CD4-positive, alpha-beta T cell treated with Interleukin-15 for 4 hours (primary cell): ENCODE data around the gene DNAH10.
"Not testable (repeated sequence)": the region's sequence is repeated elsewhere in the genome, so short reads cannot be mapped to it uniquely, and the experiment has no call there.

Source experiments
- DNase-seq: peaks from one replicate; pipeline ENCODE4 v3.0.0-alpha.2; 2020; ENCODE audit warnings: low spot score

Gene DNAH10

DNA sequence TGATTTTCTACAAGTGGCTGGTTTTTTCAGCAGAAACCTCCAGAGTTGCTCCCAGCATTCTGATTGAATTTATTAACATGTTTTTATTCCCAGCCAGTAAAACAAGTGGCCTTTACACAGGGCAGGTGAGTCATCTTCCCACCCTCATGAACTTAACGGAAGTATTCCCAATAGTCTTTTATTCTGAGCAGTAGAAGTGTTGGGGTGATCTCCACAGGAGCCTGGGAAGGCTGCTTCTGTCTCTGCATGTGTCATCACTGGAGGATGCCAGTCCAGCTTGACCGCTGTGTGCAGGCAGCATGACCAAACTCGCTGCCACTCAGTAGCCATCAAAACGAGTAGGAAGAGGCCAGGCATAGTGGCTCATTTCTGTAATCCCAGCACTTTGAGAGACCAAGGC, 13.4 kb upstream of the DNAH10 start:
- DNase-seq, result no peak

DNA sequence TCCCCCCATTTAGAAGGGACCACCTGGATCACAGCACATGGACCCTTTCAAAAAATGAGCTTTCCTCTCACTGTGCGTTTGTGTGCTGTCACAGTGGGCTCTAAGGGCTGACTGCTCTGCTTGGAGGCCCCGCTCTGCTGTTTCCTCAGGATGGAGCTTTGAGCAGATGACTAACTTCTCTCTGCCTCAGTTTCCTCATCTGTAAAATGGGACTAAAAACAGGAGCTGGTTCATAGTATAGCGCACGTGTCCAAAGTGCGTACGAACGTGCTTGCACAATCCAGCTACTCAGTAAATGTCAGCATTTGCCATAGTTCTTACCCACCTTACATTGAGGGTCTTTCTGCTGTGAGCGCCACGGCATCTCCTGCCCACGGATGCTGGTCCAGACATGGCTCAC, 12.7 kb upstream of the DNAH10 start:
- DNase-seq, result no peak

DNA sequence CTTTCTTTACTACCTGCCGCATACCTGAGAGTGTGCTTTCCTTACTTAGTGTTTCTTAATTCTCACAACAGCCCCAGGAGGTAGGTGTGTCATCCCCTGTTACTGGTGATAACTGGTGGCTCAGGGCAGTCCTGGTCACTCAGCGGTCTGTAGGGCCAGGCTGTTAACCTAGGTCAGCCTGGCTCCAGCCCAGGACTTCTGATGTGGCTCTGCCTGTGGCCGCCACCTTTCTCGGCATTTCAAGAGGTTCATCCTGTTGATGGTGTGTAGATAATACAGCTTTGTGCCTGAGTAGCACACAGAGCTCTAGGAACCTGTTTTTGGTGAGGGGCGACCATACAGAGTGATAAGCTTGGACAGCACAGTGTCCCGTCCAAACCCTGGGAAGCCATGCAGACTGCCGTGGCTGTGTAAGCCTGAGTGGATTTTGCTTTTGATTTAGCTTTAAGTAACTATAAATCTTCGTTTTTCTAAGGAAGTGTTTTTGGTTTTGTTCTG, 11.9 kb upstream of the DNAH10 start:
- no peak for DNase-seq

DNA sequence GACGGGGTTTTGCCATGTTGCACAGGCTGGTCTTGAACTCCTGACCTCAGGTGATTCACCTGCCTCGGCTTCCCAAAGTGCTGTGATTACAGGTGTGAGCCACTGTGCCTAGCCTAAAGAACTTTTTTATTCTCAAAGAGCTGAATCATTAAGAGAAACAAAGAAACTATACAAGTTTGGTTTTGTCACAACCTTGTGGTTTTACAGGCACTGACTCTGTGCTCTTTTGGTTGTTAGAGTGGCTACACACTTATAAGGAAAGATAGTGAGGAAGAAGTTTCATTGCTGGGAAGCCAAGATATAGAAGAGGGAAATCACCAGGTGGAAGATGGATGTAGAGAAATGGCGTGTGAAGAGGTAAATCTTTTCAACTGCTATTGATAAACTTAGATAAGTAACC, 10.1 kb upstream of the DNAH10 start:
- DNase-seq, result no peak

DNA sequence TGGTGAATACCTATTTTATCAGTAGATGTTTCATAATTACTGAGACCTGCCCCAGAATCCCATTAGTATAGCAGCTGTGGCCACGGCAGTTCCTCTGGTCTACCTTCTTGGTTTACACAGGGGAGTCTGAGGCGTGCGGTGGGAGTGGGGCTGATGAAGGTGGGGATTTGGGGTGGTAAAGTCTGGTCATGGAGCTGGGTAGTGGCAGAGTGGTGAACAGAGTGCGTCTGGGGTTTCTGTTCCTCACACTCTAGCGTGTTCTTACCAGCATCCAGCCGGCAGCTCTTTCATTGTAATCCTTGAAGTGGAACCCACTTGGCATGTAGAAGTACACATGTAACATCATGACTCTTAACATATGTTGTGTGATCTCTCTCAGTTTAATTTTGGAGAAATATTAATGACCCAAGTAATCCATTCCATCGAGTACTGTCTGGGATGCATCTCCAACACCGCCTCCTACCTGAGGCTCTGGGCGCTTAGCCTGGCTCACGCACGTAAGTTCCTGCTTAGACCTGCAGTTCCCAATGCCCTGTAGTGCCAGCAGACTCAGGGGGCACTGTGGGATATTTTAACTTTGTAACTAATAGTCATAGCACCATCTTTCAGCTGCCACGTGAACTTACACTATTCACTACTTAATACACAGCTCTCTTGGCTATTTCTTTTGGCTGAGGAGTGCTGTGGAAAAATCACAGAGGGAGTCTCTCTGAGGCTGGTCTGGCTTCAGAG, 7.9 kb upstream of the DNAH10 start:
- DNase-seq, result no peak

DNA sequence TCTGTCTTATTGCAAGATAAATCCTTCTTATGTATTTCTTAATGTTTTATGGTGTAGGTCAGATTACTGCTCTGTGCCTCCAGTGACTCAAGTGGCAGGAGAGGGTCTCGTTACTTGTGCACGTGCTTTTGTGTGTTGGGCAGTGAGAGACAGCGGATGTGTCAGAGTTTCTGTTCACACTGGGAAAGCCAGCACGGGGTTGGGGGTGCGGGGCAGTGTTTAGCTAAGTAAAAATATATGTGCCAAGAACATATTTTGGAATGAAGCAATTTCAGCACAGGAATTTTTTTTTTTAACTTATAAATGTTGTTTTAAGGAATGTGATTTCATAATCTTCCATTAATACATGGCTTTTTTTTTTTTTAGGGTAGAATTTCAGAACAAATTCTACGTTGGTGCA, 4.5 kb upstream of the DNAH10 start:
- no peak for DNase-seq

DNA sequence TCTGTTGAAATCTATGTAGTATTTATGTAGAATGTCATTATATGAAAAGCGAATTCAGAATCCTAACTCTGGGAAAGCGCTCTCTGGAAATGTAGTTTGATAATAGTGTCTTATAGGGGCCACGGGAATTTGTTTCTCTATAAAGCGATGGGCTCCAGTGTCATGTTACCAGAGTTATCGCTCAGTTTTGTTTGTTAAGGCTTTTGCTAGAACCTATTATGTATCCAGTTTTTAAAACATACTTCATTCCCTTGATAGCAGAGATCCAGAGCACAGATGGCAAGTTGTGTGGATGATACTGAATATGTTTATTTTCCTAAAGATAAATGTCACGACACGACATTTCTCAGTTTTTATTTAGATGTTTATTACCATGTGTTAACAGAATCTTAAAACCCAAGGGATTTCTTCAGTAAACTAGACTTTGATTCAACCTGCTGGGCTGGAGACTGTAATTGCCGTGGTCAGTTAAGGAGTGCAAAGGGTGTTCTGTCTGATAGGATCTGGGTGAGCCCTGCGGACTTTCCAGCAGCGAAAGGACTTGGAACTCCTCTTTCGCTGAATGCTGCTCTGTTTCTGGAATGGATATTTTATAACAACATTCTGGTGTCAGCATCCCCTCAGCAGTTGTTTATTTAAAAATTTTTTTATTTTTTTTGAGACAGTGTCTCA, 1.7 kb upstream of the DNAH10 start:
- DNase-seq, result no peak

DNA sequence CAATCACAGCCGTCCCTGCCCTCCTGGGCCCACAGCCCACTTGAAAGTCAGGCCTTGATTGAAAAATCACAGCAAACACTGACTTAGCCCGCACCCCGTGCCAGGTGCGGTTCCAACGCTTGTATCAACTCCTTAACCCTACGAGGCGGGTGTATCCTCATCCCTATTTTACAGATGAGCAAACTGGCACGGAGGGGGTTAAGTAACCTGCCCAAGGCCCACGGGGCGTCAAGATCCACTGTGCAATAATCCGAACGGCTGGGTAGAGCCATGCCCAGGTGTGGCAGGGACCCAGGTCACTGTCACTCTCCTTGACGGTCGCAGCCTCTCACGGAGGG, 583 bp downstream of the DNAH10 start:
- DNase-seq, result no peak

DNA sequence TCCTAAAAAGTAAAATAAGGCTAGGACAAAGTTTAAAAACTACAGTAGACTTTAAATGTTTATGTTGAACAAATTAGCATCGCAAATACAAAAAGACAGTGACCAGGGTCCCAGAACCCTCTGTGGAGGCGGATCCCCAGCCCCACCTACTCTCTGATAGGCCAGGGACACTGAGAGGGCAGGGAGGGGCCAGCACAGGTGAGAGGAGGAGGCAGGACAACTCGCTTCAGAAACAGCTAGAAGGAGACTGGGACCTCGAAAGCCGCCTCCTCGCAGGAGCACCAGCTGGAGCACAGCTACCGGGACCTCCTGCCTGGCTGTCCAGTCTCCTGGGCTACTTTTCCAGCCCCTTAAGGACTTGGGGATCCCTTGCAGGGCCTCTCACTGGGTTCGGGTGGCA, 992 bp downstream of the DNAH10 start:
- no peak for DNase-seq

DNA sequence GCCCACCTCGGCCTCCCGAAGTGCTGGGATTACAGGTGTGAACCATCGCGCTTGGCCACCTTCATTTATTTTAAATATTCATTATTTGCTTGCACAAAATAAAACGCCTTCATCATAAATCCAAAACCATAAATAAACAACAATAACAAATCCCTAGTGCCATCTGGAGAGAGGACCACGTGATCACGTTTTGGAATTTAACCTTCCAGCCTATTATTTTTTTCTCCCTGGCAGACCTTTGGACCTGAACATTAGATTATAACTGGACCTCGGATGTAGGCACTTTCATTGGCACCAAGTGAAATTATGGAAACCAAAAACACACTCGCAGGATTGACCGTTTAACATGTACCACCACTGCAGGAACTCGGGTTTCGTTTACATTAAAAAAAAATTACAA, 2.0 kb downstream of the DNAH10 start:
- DNase-seq, result no peak

DNA sequence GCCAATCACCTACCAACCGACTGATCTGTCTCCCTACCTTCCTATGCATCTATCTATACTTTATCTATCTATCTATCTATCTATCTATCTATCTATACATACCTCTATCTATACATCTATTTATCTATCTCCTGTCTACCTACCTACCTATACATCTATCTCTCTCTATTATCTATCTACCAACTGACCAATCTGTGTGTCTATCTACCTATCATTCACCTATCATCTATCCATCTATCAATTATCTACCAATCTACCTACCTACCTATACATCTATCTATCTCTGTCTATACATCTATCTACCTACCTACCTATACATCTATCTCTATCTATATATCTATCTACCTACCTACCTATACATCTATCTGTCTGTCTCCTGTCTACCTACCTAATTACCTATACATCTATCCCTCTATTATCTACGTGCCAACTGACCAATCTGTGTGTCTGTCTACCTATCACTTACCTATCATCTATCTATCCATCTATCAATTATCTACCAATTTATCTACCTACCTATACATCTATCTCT, 3.5 kb downstream of the DNAH10 start:
- DNase-seq, result no peak

DNA sequence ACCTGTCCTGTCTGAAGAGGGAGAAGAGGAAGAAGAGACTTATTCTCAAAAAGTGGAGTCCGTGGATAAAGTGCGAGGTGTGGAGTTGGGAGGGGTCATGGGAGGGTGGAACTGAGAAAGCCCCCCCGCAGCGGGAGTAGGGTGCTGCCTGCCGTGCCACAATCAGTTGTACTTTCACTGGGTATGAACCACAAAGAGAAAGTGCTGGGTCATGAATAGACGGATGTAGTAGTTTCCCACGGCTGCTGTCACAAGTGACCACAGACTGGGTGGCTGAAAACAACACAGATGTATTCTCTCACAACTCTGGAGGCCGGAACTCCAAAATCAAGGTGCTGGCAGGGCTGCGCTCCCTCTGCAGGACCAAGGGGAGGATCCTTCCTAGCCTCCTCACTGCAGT, 5.5 kb downstream of the DNAH10 start:
- DNase-seq, result peak; percentile 9

DNA sequence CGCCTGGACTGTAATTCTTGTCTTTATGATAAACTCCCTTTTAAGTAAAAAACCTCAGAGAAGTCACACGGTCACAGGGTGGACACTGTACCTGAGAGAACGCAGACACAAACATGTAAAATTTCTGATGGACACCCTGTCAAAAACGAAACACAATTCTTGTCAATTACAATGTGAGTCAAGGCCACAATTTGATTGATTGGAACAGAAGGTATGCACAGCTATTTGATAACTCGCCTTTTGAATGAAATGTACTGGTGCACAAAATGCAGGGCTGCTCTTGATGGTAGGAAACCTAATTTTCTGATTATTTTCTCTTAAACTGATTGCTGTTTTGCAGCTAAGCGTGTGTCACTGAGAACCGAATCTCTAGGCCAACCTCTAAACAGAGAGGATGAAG, 9.2 kb downstream of the DNAH10 start:
- no peak for DNase-seq

DNA sequence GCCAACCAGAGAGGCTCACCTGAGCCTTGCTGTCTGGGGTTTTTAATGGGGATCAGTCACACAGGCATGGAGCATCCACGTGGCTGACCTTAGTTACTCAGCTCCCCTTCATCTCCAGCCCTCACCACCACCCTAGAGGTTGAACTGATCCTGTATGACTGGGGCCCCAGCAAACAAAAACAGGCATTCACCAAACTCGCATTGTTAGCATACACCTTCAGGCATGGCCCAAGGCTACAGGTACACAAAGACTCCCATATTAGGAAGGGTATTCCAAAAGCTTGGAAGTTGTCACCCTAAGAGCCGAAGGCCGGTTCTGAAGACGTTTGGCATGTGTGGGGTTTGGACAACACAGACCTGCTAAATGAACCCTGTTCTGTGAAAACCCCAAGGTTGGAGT, 10.0 kb downstream of the DNAH10 start:
- DNase-seq, result no peak

DNA sequence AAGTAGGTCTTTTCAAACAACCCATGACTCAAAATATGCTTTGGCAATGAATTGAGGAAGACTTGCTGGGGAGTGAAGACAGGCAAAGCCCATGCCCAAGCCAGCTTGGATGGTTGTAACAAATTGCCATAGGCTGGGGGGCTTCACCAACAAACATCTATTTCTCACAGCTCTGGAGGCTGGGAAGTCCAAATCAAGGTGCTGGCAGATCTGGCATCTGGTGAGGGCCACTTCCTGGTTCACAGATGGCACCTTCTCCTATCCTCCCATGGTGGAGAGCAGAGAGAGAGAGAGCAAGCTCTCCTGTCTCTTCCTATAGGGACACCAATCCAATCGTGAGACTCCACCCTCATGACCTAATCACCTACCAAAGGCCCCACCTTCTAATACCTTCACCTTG, 11.3 kb downstream of the DNAH10 start:
- no peak for DNase-seq

DNA sequence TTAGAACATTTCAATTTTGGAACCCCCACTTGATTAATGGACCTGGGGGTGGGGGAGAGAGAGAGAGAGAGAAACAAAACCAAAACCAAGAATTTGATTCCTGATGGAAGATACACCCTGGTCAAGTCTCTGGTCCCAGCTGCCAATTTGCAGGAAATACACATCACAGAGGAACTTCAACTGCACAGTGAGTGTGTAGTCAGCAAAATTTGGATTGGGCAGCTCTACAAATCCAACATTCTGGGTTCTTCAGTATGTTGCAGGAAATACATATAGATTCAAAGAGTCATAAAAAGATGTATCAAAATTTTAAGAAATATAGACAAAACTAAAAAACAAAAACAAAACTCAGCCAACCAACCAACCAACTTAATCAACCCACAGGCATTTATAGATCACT, 17.4 kb downstream of the DNAH10 start:
- no peak for DNase-seq

DNA sequence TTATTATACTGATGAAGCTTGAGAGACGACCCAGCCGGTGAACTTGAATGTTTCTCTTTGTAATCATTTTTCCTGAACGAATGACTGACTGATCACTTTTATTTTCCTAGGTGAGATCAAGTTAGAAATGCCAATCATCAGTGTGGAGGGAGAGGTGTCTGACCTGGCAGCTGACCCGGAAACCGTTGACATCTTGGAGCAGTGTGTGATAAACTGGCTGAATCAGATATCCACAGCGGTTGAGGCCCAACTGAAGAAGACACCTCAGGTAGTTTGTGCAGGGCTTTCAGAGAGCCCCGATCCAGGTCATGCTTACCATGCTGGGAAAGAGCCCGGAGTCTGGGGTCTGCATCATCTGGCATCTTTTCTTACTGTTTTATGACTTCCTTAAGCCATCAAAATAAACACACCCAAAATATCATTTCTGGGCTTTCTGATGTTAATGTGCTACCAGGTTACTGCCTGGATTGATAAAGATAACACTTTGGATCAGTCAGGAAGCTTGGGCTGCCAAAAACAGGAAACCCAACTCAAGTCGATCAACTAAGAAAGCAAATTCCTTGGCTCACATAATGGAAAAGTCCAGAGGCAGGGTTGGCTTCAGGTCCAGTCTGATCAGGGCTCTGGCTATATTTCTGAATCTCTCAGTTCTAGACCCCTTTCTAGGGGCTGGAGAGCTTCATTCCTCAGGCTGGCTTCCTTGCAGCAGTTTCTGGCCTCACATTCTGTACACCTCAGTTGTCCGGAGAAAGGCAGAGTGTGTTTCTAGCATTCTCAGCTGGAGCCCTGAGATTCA, 21.1 kb downstream of the DNAH10 start:
- no peak for DNase-seq

DNA sequence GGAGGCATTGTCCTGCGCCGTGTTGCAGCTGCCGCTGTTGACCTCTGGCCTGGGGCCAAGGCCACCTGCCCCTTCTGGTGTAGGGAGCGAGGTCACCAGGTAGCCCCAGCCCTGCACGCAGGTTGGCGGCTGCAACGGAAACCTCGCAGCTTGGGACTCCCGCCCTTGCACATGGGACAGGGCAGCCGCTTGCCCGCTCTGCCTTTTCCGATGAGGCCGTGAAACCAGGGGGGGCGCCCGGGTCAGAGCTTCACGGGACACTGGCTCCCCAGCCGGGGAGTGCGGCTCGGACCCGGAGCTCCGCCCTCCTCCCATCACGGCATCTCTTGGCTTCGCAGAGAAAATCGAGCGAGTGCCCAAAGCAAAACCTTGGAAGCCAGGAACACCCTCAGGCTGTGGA, 25.4 kb downstream of the DNAH10 start:
- DNase-seq, result no peak

DNA sequence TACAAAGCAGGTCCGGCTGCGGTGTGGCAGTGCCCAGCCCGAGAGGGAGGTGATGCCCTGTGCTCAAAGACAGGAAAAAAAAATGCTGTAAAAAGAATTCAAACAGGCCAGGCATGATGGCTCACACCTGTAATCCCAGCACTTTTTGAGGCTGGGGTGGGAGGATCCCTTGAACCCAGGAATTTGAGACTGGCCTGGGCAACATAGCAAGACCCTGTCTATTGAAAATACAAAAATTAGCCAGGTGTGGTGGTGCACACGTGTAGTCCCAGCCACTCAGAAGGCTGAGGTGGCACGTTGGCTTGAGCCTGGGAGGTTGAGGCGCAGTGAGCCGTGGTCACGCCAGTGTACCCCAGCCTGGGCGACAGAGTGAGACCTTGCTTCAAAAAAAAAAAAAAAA, 26.4 kb downstream of the DNAH10 start:
- no peak for DNase-seq

DNA sequence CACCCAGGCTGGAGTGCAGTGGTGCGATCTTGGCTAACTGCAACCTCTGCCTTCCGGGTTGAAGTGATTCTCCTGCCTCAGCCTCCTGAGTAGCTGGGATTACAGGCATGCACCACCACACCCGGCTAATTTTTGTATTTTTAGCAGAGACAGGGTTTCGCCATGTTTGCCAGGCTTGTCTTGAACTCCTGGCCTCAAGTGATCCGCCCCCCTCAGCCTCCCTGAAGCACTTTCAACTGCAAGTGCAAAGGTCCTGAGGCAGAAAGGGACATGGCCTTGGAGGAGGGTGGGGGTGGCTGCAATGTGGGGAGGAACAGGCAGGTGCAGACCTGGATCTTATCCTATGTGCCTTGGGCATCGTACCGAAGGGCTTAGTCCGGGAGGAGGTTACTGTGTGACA, 27.3 kb downstream of the DNAH10 start:
- DNase-seq, result not testable (repeated sequence)

DNA sequence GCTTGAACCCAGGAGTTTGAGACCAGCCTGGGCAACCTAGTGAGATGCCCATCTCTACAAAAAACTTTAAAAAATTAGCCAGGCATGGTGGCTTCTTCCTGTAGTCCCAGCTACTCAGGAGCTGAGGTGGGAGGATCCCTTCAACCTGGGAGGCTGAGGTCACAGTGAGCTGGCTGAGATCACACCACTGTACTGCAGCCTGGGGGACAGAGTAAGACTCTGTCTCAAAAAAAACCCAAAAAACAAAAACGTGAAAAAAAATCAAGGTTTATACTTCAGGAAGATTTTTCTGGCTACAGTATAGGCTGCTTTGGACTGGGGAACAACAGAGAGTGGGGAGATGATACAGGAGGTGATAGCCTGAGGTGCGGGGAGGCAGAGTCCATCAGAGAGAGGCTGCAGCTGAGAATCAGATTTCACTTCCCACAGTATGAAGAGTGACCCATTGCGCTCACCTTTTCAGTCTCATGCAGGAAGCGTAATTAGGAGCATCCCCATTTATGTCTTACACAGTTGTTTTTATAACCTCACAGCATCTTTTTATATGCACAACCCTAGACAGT, 28.9 kb downstream of the DNAH10 start:
- DNase-seq, result no peak

DNA sequence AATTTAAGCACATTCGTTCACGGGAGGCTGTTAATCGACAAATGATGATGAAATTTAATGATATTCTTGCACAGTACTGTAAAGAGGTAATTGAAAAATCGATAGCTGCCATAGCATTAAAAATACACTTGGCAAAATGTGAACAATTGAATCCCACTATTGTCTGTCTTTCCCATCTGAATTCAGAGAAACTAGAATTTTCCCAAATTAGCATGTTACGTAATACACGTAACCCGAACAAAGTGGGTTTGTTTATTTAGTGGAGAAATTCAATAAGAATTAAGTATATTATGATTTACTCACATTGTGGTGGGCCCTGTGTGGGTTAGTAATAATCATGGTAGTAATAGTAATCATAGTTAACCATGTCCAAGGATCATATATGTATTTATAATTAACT, 31.9 kb downstream of the DNAH10 start:
- no peak for DNase-seq

DNA sequence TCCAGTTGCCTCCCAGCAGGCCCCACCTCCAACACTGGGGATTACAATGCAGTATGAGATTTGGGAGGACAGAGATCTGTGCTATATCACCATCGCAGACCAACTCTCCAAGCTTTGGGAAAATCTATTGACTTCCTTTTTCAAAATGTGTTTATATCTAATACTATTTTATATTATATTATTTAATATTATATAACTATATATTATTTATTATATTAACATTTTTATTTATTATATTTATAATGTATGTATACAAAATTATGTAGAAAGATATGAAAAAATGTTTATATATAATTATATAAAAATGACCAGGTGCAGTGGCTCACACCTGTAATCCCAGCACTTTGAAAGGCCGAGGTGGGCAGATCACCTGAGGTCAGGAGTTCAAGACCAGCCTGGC, 36.4 kb downstream of the DNAH10 start:
- DNase-seq, result no peak
